Posterior vena cava (tissue), 2 donors: ENCODE data around the gene RAPGEF4. TPM values are rescaled to one million over a fixed set of nuclear protein-coding genes. Genes with fewer than 3 reads are reported as not detected.
"Not testable (repeated sequence)": the region's sequence is repeated elsewhere in the genome, so short reads cannot be mapped to it uniquely, and the experiment has no call there.

ENCODE experiments used
- DNase-seq: peaks from one replicate; pipeline ENCODE4 v3.0.0-alpha.2; 2020; ENCODE audit warnings: low spot score
- intact Hi-C, 2 donors: fragments of 100-400 bp; cut with DNase I; formaldehyde crosslinking; loops; one replicate each; pipeline versions ENCODE4 v1.14.1 to v1.14.2; 2022 to 2023
- total RNA-seq, 2 donors: library from RNA; stranded (reverse); fragmentation: NEBNext Ultra II Directional; extraction: Animal tissue kit (Norgen Biotek cat#: 25700); gene quantifications; one replicate each; pipeline ENCODE4 v1.2.1, GENCODE V29; 2021
- donor health status: DM: yes; HTN: yes; CAD: no.
- donor health status: DM: yes; HTN: yes; CAD: no.

Gene RAPGEF4
- total RNA-seq, 2 donors from 2014 or later: 4.5 to 6.2 TPM

GRCh38 chr2:172765662-172766061 is 30.0 kb downstream of the RAPGEF4 start:
- intact Hi-C loops: no loop called here
- DNase-seq: no peak

- DNase-seq: no peak
Observed at GRCh38 chr2:172768401-172768800, 32.8 kb downstream of the RAPGEF4 start.

GRCh38 chr2:172769879-172770278 is 34.2 kb downstream of the RAPGEF4 start:
- intact Hi-C loops: no loop called here
- DNase-seq: no peak

More at GRCh38 chr2:172768401-172768800, 32.8 kb downstream of the RAPGEF4 start:
- intact Hi-C loops: no loop called here

GRCh38 chr2:172770887-172771286 is 35.2 kb downstream of the RAPGEF4 start:
- no peak for DNase-seq
- intact Hi-C loops: no loop called here

GRCh38 chr2:172772633-172773032 is 37.0 kb downstream of the RAPGEF4 start:
- no peak for DNase-seq
- intact Hi-C loops: no loop called here

GRCh38 chr2:172774302-172774701 is 38.7 kb downstream of the RAPGEF4 start:
- no peak for DNase-seq
- intact Hi-C loops: no loop called here

GRCh38 chr2:172775319-172775718 is 39.7 kb downstream of the RAPGEF4 start:
- intact Hi-C loops: no loop called here
- DNase-seq: no peak

- intact Hi-C loops: no loop called here
- DNase-seq: no peak
Observed at GRCh38 chr2:172777431-172777830, 41.8 kb downstream of the RAPGEF4 start.

GRCh38 chr2:172782506-172783164 is 47.0 kb downstream of the RAPGEF4 start:
- no peak for DNase-seq
- intact Hi-C loops: no loop called here

- no peak for DNase-seq
- intact Hi-C loops: no loop called here
Observed at GRCh38 chr2:172783165-172783898, 47.7 kb downstream of the RAPGEF4 start.

GRCh38 chr2:172788871-172789270 is 53.2 kb downstream of the RAPGEF4 start:
- DNase-seq: no peak
- intact Hi-C loops: no loop called here

- intact Hi-C loops: no loop called here
Observed at GRCh38 chr2:172790404-172790803, 54.8 kb downstream of the RAPGEF4 start.

GRCh38 chr2:172791953-172792352 is 56.3 kb downstream of the RAPGEF4 start:
- intact Hi-C loops: no loop called here
- no peak for DNase-seq

More at GRCh38 chr2:172790404-172790803, 54.8 kb downstream of the RAPGEF4 start:
- no peak for DNase-seq

- DNase-seq: no peak
- intact Hi-C loops: no loop called here
Observed at GRCh38 chr2:172792711-172793110, 57.1 kb downstream of the RAPGEF4 start.

- intact Hi-C loops, DNase-seq: not testable (repeated sequence)
Observed at GRCh38 chr2:172803308-172803707, 67.7 kb downstream of the RAPGEF4 start.

GRCh38 chr2:172804423-172804822 is 68.8 kb downstream of the RAPGEF4 start:
- intact Hi-C loops: no loop called here
- DNase-seq: no peak

GRCh38 chr2:172806493-172806892 is 70.8 kb downstream of the RAPGEF4 start:
- DNase-seq: no peak
- intact Hi-C loops: loop anchor here in 1 of 2 donors (5.0 kb wide), 1 partner anchor 126 kb away; no protein-coding TSS in a partner anchor

GRCh38 chr2:172806996-172807395 is 71.4 kb downstream of the RAPGEF4 start:
- no peak for DNase-seq
- intact Hi-C loops: loop anchor here in 1 of 2 donors (5.0 kb wide), 1 partner anchor 125 kb away; no protein-coding TSS in a partner anchor

- intact Hi-C loops: loop anchor here in 1 of 2 donors (5.0 kb wide), 1 partner anchor 124 kb away; no protein-coding TSS in a partner anchor
- no peak for DNase-seq
Observed at GRCh38 chr2:172808156-172808555, 72.5 kb downstream of the RAPGEF4 start.

- intact Hi-C loops: loop anchor here in 1 of 2 donors (5.0 kb wide), 1 partner anchor 116 kb away; no protein-coding TSS in a partner anchor
- DNase-seq: no peak
Observed at GRCh38 chr2:172811027-172811426, 75.4 kb downstream of the RAPGEF4 start.
